Esophagus muscularis mucosa (tissue), 4 donors: ENCODE results near the gene NELL1. TPM values are rescaled to one million over a fixed set of nuclear protein-coding genes. Genes with fewer than 3 reads are reported as not detected.

Experiments used
- DNase-seq: peaks from one replicate; pipeline ENCODE4 v3.0.0-alpha.2; 2017; ENCODE audit errors: extremely low spot score
- H3K27ac ChIP-seq, 4 donors: fragments of 200-600 bp; sonication (generic); replicated peaks in 1 of 4; 1 replicate in 3 of 4; 2 replicates in 1 of 4; pipeline ENCODE4 v1.5.1; 2016 to 2019; ENCODE audit warnings: mild to moderate bottlenecking in 1 of 4
- H3K27me3 ChIP-seq, 4 donors: fragments of 200-600 bp; sonication (generic); one replicate each; pipeline versions ENCODE4 v1.5.1 to v1.6.0; 2016 to 2019
- H3K36me3 ChIP-seq, 4 donors: fragments of 200-600 bp; sonication (generic); one replicate each; pipeline ENCODE4 v1.5.1; 2016 to 2019
- H3K4me1 ChIP-seq, 4 donors: fragments of 200-600 bp; sonication (generic); one replicate each; pipeline ENCODE4 v1.5.1; 2016 to 2019
- H3K4me3 ChIP-seq, 4 donors: fragments of 200-600 bp; sonication (generic); 1 replicate in 2 of 4; 2 replicates in 2 of 4; pipeline ENCODE4 v1.5.1; 2016 to 2019; ENCODE audit warnings: mild to moderate bottlenecking in 4 of 4, moderate library complexity in 1 of 4
- H3K9me3 ChIP-seq, 4 donors: fragments of 200-600 bp; sonication (generic); 1 replicate in 3 of 4; 2 replicates in 1 of 4; pipeline ENCODE4 v1.5.1; 2016 to 2019
- CTCF ChIP-seq, 3 experiments: fragments of 200-600 bp in 2 of 3; fragments of 450-650 bp in 1 of 3; sonication (generic) in 2 of 3; IDR thresholded peaks; one replicate each; pipeline ENCODE4 v1.5.1; 2017 to 2019; ENCODE audit warnings: antibody characterized with exemption in 3 of 3, mild to moderate bottlenecking in 2 of 3, moderate library complexity in 1 of 3
- EP300 ChIP-seq: sonication (generic); formaldehyde crosslinking; IDR thresholded peaks from one replicate; pipeline ENCODE4 v1.6.1; 2017; ENCODE audit warnings: antibody characterized with exemption
- POLR2A ChIP-seq: fragments of 450-650 bp; IDR thresholded peaks from one replicate; pipeline ENCODE4 v1.6.1; 2017; ENCODE audit warnings: antibody characterized with exemption, moderate library complexity, mild to moderate bottlenecking, low read depth
- POLR2AphosphoS5 ChIP-seq, 2 donors: sonication (generic); formaldehyde crosslinking; IDR thresholded peaks; one replicate each; pipeline ENCODE4 v1.6.1; 2017; ENCODE audit warnings: antibody characterized with exemption in 2 of 2
- WGBS: methylation state at CpG from one replicate; pipeline ENCODE4 v1.1.5; 2018; 5-methylcytosine and 5-hydroxymethylcytosine counted together
- intact Hi-C: fragments of 100-400 bp; cut with DNase I; formaldehyde crosslinking; loops from one replicate; pipeline ENCODE4 v1.15.1; 2023
- total RNA-seq, 4 donors: library from RNA; depleted of rRNA; stranded (reverse); fragments of >200 nt; gene quantifications; one replicate each; pipeline versions ENCODE4 v1.1.0 to v1.2.1, GENCODE V29; 2016

The NELL1 gene
- total RNA-seq, 4 donors from 2014 or later, result 0.65 to 2.7 (median 0.90) TPM

- H3K4me3 ChIP-seq, result no peak overlapping the region
- DNase-seq, result no peak
- 79% methylated on average over 3 of the region's 3 CpGs for WGBS
- intact Hi-C loops, result no loop called here
- peaks cover 0 to 8% (median 0%) of the 10 kb centered on the region in 4 donors for H3K9me3 ChIP-seq
- H3K27me3 ChIP-seq, result no peaks in the 10 kb centered on the region
- no peaks in the 10 kb centered on the region for H3K36me3 ChIP-seq
- TF ChIP-seq EP300, result no peak
- no peak for TF ChIP-seq POLR2AphosphoS5 (IDR thresholded peaks at IDR 0.05)
- H3K27ac ChIP-seq, result no peak overlapping the region
- no peaks in the 10 kb centered on the region for H3K4me1 ChIP-seq
These were observed 778.5 kb downstream of the NELL1 start for GRCh38 chr11:21447871-21448270.

- 62% methylated on average over 1 of the region's 1 CpG for WGBS
- H3K4me3 ChIP-seq, result no peak overlapping the region
- H3K27ac ChIP-seq, result no peak overlapping the region
- intact Hi-C loops, result no loop called here
- DNase-seq, result no peak
- H3K36me3 ChIP-seq, result no peaks in the 10 kb centered on the region
- H3K9me3 ChIP-seq, result no peaks in the 10 kb centered on the region
- no peaks in the 10 kb centered on the region for H3K4me1 ChIP-seq
- no peak for TF ChIP-seq CTCF (IDR thresholded peaks at IDR 0.05)
- TF ChIP-seq POLR2AphosphoS5 (IDR thresholded peaks at IDR 0.05), result no peak
- no peak for TF ChIP-seq EP300
- no peak for TF ChIP-seq POLR2A
- no peaks in the 10 kb centered on the region for H3K27me3 ChIP-seq
These were observed 786.8 kb downstream of the NELL1 start for GRCh38 chr11:21456186-21456585.

DNA sequence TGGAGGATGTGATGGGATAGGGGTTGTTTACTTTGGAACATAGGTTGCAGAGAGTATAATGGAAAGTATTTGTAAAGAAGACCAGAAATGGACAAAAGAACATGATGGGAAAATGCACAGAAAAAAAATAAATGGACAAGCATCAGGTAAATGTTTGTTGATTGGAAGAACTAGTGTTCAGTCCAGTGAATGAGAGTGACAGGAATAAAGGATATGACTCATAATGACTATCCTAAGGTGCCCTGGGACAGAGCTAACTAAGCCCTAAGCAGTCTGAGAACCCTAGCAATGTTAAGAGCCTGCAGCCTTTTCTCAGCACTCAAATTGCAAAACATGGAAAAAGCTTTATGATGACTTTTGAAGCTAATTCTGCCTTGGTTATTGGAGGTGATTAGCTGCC lies 790.7 kb downstream of the NELL1 start:
- no peaks in the 10 kb centered on the region for H3K4me1 ChIP-seq
- H3K36me3 ChIP-seq, result no peaks in the 10 kb centered on the region
- peaks cover 0 to 6% (median 0%) of the 10 kb centered on the region in 4 donors for H3K9me3 ChIP-seq
- H3K4me3 ChIP-seq, result no peak overlapping the region
- no peak overlapping the region for H3K27ac ChIP-seq
- intact Hi-C loops, result no loop called here
- TF ChIP-seq POLR2A, result no peak
- DNase-seq, result no peak
- no peaks in the 10 kb centered on the region for H3K27me3 ChIP-seq

DNA sequence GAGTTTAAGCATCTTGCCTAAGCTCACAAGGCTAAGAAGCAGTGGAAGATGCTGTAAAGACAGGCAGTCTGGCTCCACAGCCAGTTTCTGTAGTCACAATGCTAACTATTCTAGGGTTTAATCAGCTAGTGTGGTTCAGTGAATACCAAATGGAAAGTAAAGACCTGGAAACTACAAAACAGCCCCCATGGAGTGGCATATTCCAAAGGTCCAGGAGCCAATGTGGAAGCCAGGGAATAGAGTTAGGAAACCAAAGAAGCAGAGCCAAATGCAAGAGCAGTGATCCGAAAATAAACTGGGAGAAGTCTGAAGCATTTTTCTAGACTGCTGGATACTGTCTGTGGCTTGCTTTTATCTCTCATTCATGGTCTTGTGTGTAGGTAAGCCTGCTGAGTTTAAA lies 792.3 kb downstream of the NELL1 start:
- Histone ChIP-seq H3K4me1 (no peaks in the 10 kb centered on the region), H3K4me3 (no peak overlapping the region), H3K27ac (no peak overlapping the region), H3K27me3 (no peaks in the 10 kb centered on the region), H3K36me3 (no peaks in the 10 kb centered on the region), H3K9me3 (peaks cover 0 to 6% (median 0%) of the 10 kb centered on the region in 4 donors)
- intact Hi-C loops, result no loop called here
- TF ChIP-seq EP300 (no peak), CTCF (IDR thresholded peaks at IDR 0.05) (no peak), POLR2A (no peak), POLR2AphosphoS5 (IDR thresholded peaks at IDR 0.05) (no peak)
- DNase-seq, result no peak
- 64% methylated on average over 1 of the region's 1 CpG for WGBS

- WGBS, result 66% methylated on average over 2 of the region's 2 CpGs
- no peak for TF ChIP-seq POLR2A
- TF ChIP-seq CTCF (IDR thresholded peaks at IDR 0.05), result no peak
- no peak for TF ChIP-seq EP300
- TF ChIP-seq POLR2AphosphoS5 (IDR thresholded peaks at IDR 0.05), result no peak
- DNase-seq, result no peak
- no peaks in the 10 kb centered on the region for H3K36me3 ChIP-seq
- H3K4me1 ChIP-seq, result no peaks in the 10 kb centered on the region
- H3K4me3 ChIP-seq, result no peak overlapping the region
- intact Hi-C loops, result no loop called here
- H3K9me3 ChIP-seq, result peaks cover 0 to 6% (median 0%) of the 10 kb centered on the region in 4 donors
- no peaks in the 10 kb centered on the region for H3K27me3 ChIP-seq
- no peak overlapping the region for H3K27ac ChIP-seq
These were observed 795.3 kb downstream of the NELL1 start for GRCh38 chr11:21464601-21465193.

DNA sequence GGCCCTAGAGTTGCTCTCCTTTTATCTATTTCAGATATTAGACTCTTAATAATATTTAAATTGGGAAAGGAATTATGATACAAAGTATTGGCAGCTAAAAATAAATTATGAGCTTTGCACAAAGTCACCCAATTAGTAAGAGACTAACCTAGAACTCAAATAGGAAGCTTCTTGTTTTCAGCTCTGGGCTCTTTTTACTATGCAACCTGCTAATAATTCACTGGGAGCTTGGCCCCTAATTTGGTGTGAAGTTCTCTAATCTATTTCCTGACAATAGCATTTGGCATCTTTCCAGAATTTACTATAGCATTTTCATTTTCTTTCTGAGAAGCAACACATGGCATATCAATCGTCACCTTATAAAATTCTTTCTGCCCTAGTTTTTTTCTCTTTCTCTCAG lies 795.8 kb downstream of the NELL1 start:
- Histone ChIP-seq H3K4me1 (no peaks in the 10 kb centered on the region), H3K27ac (no peak overlapping the region), H3K9me3 (peaks cover 0 to 6% (median 0%) of the 10 kb centered on the region in 4 donors), H3K36me3 (no peaks in the 10 kb centered on the region), H3K27me3 (no peaks in the 10 kb centered on the region), H3K4me3 (no peak overlapping the region)
- DNase-seq, result no peak
- no peak for TF ChIP-seq EP300
- TF ChIP-seq POLR2AphosphoS5 (IDR thresholded peaks at IDR 0.05), result no peak
- no peak for TF ChIP-seq CTCF (IDR thresholded peaks at IDR 0.05)
- TF ChIP-seq POLR2A, result no peak
- WGBS, result 83% methylated on average over 1 of the region's 1 CpG
- intact Hi-C loops, result no loop called here
